HepG2 (cell line): ENCODE results near the gene OR14K1. TPM values are rescaled to one million over a fixed set of nuclear protein-coding genes. Genes with fewer than 3 reads are reported as not detected.
"Not testable (repeated sequence)": the region's sequence is repeated elsewhere in the genome, so short reads cannot be mapped to it uniquely, and the experiment has no call there.

Source experiments
- ATAC-seq: fragments of 200-7000 bp; cut with Tn5 transposase; 3 replicates; pipeline ENCODE4 v1.9.1; 2020; ENCODE audit warnings: mild to moderate bottlenecking, moderate library complexity
- BruUV-seq: library from RNA; stranded (reverse); fragments of 400-500 nt; replicated peaks from 2 replicates; lab custom pipeline; 2021; lab: Mats Ljungman, UMichigan
- CTCF ChIA-PET: fragments of 300-600 bp; formaldehyde crosslinking; extraction: SDS; loops from one replicate; lab custom pipeline; 2021; ENCODE audit warnings: low total read pairs, inconsistent platforms, low intra/inter-chr PET ratio; lab: Yijun Ruan, JAX
- POLR2A ChIA-PET: fragments of 350-600 bp; sonication (Branson Sonifier 250); formaldehyde crosslinking; loops from one replicate; lab custom pipeline; 2020; ENCODE audit warnings: antibody characterized with exemption, inconsistent platforms; lab: Yijun Ruan, JAX
- DNase-seq: peaks from one replicate; pipeline ENCODE4 v3.0.0-alpha.2; 2015; ENCODE audit warnings: low spot score
- FAIRE-seq: peaks from 3 replicates; lab custom pipeline; 2011; peaks lifted over from hg19 to GRCh38; lab: Jason Lieb, UNC
- H2AFZ ChIP-seq: one replicate; pipeline ENCODE4 v1.6.1; 2011; ENCODE audit warnings: low read length, inconsistent platforms
- H3K27ac ChIP-seq: fragments of 300-600 bp; 3 replicates; pipeline ENCODE4 v1.8.0; 2011; ENCODE audit warnings: mixed run types, mild to moderate bottlenecking, mixed read lengths, low read length, inconsistent platforms; ENCODE audit not compliant: insufficient read depth; ENCODE audit errors: extremely low read length
- H3K27me3 ChIP-seq, 2 experiments: fragments of 200-600 bp in 1 of 2; 2 replicates in 1 of 2; 3 replicates in 1 of 2; pipeline versions ENCODE4 v1.6.0 to v1.8.0; 2011; ENCODE audit warnings: low read length in 2 of 2, mild to moderate bottlenecking in 2 of 2, moderate library complexity in 2 of 2, inconsistent platforms in 1 of 2; ENCODE audit not compliant: insufficient read depth in 2 of 2, control insufficient read depth in 1 of 2
- H3K36me3 ChIP-seq, 2 experiments: fragments of 200-600 bp in 1 of 2; replicated peaks in 1 of 2; 2 replicates in 1 of 2; 3 replicates in 1 of 2; pipeline versions ENCODE4 v1.5.1 to v1.8.0; 2011; ENCODE audit warnings: low read length in 2 of 2, inconsistent platforms in 1 of 2; ENCODE audit not compliant: insufficient read depth in 2 of 2, control insufficient read depth in 1 of 2
- H3K4me1 ChIP-seq: 2 replicates; pipeline ENCODE4 v1.5.1; 2012; ENCODE audit warnings: low read length, inconsistent platforms; ENCODE audit not compliant: insufficient read depth
- H3K4me2 ChIP-seq: 2 replicates; pipeline ENCODE4 v1.6.0; 2011; ENCODE audit warnings: low read depth, low read length, inconsistent platforms
- H3K4me3 ChIP-seq, 3 experiments: fragments of 200-600 bp in 1 of 3; sonication (generic), shearing (Covaris generic) in 1 of 3; replicated peaks in 1 of 3; 2 replicates each; pipeline ENCODE4 v1.5.1; 2011 to 2016; ENCODE audit warnings: low read length in 3 of 3, inconsistent platforms in 2 of 3, low read depth in 2 of 3, mild to moderate bottlenecking in 2 of 3, control low read depth in 1 of 3, mixed read lengths in 1 of 3; ENCODE audit not compliant: insufficient read depth in 1 of 3
- H3K79me2 ChIP-seq: one replicate; pipeline ENCODE4 v1.6.1; 2011; ENCODE audit warnings: low read length, inconsistent platforms; ENCODE audit not compliant: insufficient read depth
- H3K9ac ChIP-seq: 2 replicates; pipeline ENCODE4 v1.6.0; 2011; ENCODE audit warnings: mild to moderate bottlenecking, low read depth, low read length, inconsistent platforms; ENCODE audit not compliant: insufficient read depth
- H3K9me3 ChIP-seq: 2 replicates; pipeline ENCODE4 v1.5.1; 2012; ENCODE audit warnings: mild to moderate bottlenecking, low read length
- H4K20me1 ChIP-seq: 2 replicates; pipeline ENCODE4 v1.6.0; 2011; ENCODE audit warnings: inconsistent platforms, mild to moderate bottlenecking, low read length, moderate library complexity; ENCODE audit not compliant: insufficient read depth
- KMT2A ChIP-seq: sonication (generic); formaldehyde crosslinking; IDR thresholded peaks from 2 replicates; pipeline ENCODE4 v1.4.0; 2020; ENCODE audit warnings: missing genetic modification reagents
- TAF15 ChIP-seq: fragments of 200-400 bp; formaldehyde crosslinking; IDR thresholded peaks from one replicate; pipeline ENCODE4 v1.6.1; 2018; ENCODE audit warnings: mild to moderate bottlenecking, low read depth, low read length; ENCODE audit not compliant: poor library complexity, severe bottlenecking
- TCF12 ChIP-seq, 2 experiments: fragments of 450-650 bp in 1 of 2; sonication (generic) in 1 of 2; formaldehyde crosslinking in 1 of 2; IDR thresholded peaks; 2 replicates each; pipeline versions ENCODE4 v1.6.1 to v1.8.0; 2017 to 2022; ENCODE audit warnings: antibody characterized with exemption in 1 of 2, mild to moderate bottlenecking in 1 of 2, missing genetic modification reagents in 1 of 2, moderate library complexity in 1 of 2
- ZNF124 ChIP-seq: sonication (generic); formaldehyde crosslinking; IDR thresholded peaks from 2 replicates; pipeline ENCODE4 v1.4.0; 2020; ENCODE audit warnings: missing genetic modification reagents
- ZNF335 ChIP-seq: sonication (generic); formaldehyde crosslinking; IDR thresholded peaks from 2 replicates; pipeline ENCODE4 v1.4.0; 2020; ENCODE audit warnings: missing genetic modification reagents
- WGBS: methylation state at CpG from one replicate; pipeline ENCODE4 v1.1.6; 2017; ENCODE audit warnings: low lambda C conversion rate; 5-methylcytosine and 5-hydroxymethylcytosine counted together
- in situ Hi-C: cut with HindIII; loops from 2 replicates; pipeline ENCODE4 v1.10.0; 2017; ENCODE audit warnings: low pct_unique_long_range_greater_than_20kb; ENCODE audit not compliant: extremely low pct_ligation_motif_present
- intact Hi-C: fragments of 100-400 bp; cut with micrococcal nuclease; formaldehyde crosslinking; loops from one replicate; pipeline ENCODE4 v1.10.0; 2022; ENCODE audit not compliant: unreplicated experiment
- polyA plus RNA-seq, 8 experiments: library from polyadenylated mRNA; depleted of rRNA in 3 of 8; stranded (reverse) in 7 of 8; unstranded in 1 of 8; fragments of >200 nt; fragmentation: Illumina TruSeq in 4 of 8; extraction: Trizol in 4 of 8; gene quantifications; 2 replicates each; pipeline versions ENCODE4 v1.2.1 to v1.2.3, GENCODE V29; 2011 to 2016; ENCODE audit warnings: low read depth in 4 of 8, missing spikeins in 1 of 8, mixed read lengths in 1 of 8; ENCODE audit not compliant: insufficient read depth in 1 of 8
- total RNA-seq, 5 experiments: library from RNA; depleted of rRNA; stranded (reverse); fragments of >200 nt; fragmentation: Illumina TruSeq; extraction: Trizol; gene quantifications; 2 replicates each; pipeline ENCODE4 v1.2.3, GENCODE V29; 2016; ENCODE audit warnings: low read depth in 1 of 5

The OR14K1 gene
- total and polyA plus RNA-seq, 2 of the 13 experiments (the other 11 are each of a cell fraction or from before 2014, with no cell fraction given), result not detected

DNA sequence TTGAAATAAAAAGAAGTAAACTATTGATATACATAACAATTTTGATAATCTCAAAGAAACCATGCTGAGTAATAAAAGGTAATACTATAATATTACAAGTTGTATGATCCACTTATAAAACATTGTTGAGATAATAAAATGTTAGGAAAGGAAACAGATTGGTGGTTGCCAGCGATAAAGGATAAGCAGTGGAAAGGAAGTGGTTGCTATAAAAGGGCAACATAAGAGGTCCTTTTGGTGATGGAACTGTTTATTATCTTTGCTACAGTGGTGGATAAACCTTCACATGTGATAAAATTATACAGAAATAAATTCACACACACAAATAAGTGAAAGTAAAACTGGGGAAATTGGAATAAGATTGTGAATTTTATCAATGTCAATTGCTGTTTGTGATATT lies 37.1 kb upstream of the OR14K1 start:
- no peak for DNase-seq
- 46% methylated on average over 1 of the region's 1 CpG for WGBS
- in situ Hi-C loops, result no loop called here
- intact Hi-C loops, result no loop called here
- POLR2A ChIA-PET, result no interaction called here
- Histone ChIP-seq H2AFZ (no peak overlapping the region), H3K4me3 (no peak overlapping the region), H3K27me3 (no peaks in the 10 kb centered on the region), H3K27ac (no peak overlapping the region), H3K4me2 (no peak overlapping the region), H4K20me1 (no peaks in the 10 kb centered on the region), H3K4me1 (no peaks in the 10 kb centered on the region), H3K79me2 (no peaks in the 10 kb centered on the region), H3K9ac (no peak overlapping the region), H3K9me3 (peaks cover 61% of the 10 kb centered on the region), H3K36me3 (no peaks in the 10 kb centered on the region)
- ATAC-seq, result no peak
- CTCF ChIA-PET, result no interaction called here
- BruUV-seq, result no TSS peak
- FAIRE-seq, result no peak
- TF ChIP-seq TCF12 (IDR thresholded peaks at IDR 0.05), result no peak
- TF ChIP-seq TCF12 (CRISPR knock-in tag; IDR thresholded peaks at IDR 0.05), result no peak
- no peak for TF ChIP-seq TAF15
- no peak for TF ChIP-seq ZNF335 (CRISPR knock-in tag)
- no peak for TF ChIP-seq KMT2A (CRISPR knock-in tag)
- no peak for TF ChIP-seq ZNF124 (CRISPR knock-in tag)

DNA sequence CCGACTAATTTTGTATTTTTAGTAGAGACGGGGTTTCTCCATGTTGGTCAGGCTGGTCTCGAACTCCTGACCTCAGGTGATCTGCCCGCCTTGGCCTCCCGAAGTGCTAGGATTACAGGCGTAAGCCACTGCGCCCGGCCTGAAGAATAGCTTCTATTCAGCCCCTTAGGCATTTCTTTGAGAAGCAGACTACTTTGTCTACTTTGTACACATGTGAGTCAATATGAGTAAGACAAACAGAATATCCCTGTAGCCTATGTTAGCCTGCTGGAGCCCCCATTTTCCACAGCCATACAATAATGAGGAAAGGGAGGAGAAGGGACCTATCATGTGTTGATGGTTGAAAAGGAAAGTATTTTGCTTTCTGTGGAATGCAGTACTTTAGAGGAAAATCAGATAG lies 27.7 kb upstream of the OR14K1 start:
- BruUV-seq, H3K27me3 ChIP-seq, H3K27ac ChIP-seq, H4K20me1 ChIP-seq, intact Hi-C loops, in situ Hi-C loops, H3K9ac ChIP-seq, H3K79me2 ChIP-seq, POLR2A ChIA-PET, H3K36me3 ChIP-seq, ATAC-seq, H3K4me1 ChIP-seq, FAIRE-seq, H2AFZ ChIP-seq, H3K4me2 ChIP-seq, CTCF ChIA-PET, DNase-seq, H3K4me3 ChIP-seq: not testable (repeated sequence)
- H3K9me3 ChIP-seq, result peaks cover 78% of the 10 kb centered on the region
- WGBS, result 30% methylated on average over 8 of the region's 8 CpGs
